ENCODE measurements around the gene FERMT3. TPM values are rescaled to one million over a fixed set of nuclear protein-coding genes. Genes with fewer than 3 reads are reported as not detected.

FERMT3 gene
- 234 TPM for total RNA-seq (2013)
- polyA plus RNA-seq (100 to 1,000 TPM; 289 to 421 (median 310) TPM), polyA minus RNA-seq (220 and 337 TPM in 2 replicates), total RNA-seq (143 to 344 (median 241) reads per million in 11 experiments)

- Histone ChIP-seq H3K4me3 (replicated peaks in 1 of 3; ENCODE audit: low read depth in 2 of 3, low read length in 3 of 3) (peak within 1 kb of the TSS; percentile 62 to 100 (median 98)), H3K27me3 (ENCODE audit: control insufficient read depth in 2 of 2, insufficient read depth in 2 of 2, low read length in 2 of 2) (no peaks in the 10 kb centered on the region), H3K9ac (ENCODE audit: insufficient read depth, low read length, poor library complexity, severe bottlenecking) (peak within 1 kb of the TSS; percentile 97), H3K27ac (ENCODE audit: low read depth in 1 of 2, low read length in 2 of 2) (peak within 1 kb of the TSS; percentile 98 to 99), H4K20me1 (ENCODE audit: insufficient read depth, low read length) (peaks cover 45% of the 10 kb centered on the region), H3K4me1 (ENCODE audit: control insufficient read depth in 1 of 2, insufficient read depth in 2 of 2, low read length in 2 of 2) (peaks cover 43 to 55% of the 10 kb centered on the region in 2 donors), H3K9me3 (replicated peaks in 1 of 2; ENCODE audit: control insufficient read depth in 1 of 2, insufficient read depth in 1 of 2, low read length in 2 of 2) (no peaks in the 10 kb centered on the region), H3K4me2 (replicated peaks; ENCODE audit: extremely low read depth, low read length, poor library complexity, severe bottlenecking) (peak within 1 kb of the TSS; percentile 94), H3K79me2 (ENCODE audit: insufficient read depth, low read length) (peaks cover 59% of the 10 kb centered on the region), H2AFZ (ENCODE audit: insufficient read depth, low read depth, low read length, poor library complexity, severe bottlenecking) (peak within 1 kb of the TSS; percentile 18), H3K36me3 (replicated peaks in 1 of 2; ENCODE audit: control insufficient read depth in 1 of 2, insufficient read depth in 2 of 2, low read length in 2 of 2) (peaks cover 59 to 61% of the 10 kb centered on the region in 2 donors)
- peak; percentile 73 to 83 (median 80) for DNase-seq
- H3K27ac Mint-ChIP-seq: peak within 1 kb of the TSS; percentile 97 to 99 (median 98)
- 1% methylated on average over 22 of the region's 27 CpGs for WGBS (ENCODE audit: insufficient coverage)
- peaks cover 58 to 61% of the 10 kb centered on the region in 2 donors for H3K36me3 Mint-ChIP-seq
- H3K4me1 Mint-ChIP-seq: peaks cover 45% of the 10 kb centered on the region
- H3K4me3 Mint-ChIP-seq: peak within 1 kb of the TSS; percentile 98
- intact Hi-C loops (cut with micrococcal nuclease): loop anchor here (1.0 to 5.0 kb wide), 4 partner anchors 20 to 99 kb away; partner anchors contain the start of genes ESRRA (in 2 of the 2), FKBP2 (in 2 of the 2), NUDT22 (in 1 of the 2) and TRPT1 (in 1 of the 2)
- peaks cover 0 to 1% (median 0%) of the 10 kb centered on the region in 7 donors for H3K9me3 Mint-ChIP-seq
- no peaks in the 10 kb centered on the region for H3K27me3 Mint-ChIP-seq (ENCODE audit: low read depth in 3 of 3)
- TF ChIP-seq, protein P1, sequence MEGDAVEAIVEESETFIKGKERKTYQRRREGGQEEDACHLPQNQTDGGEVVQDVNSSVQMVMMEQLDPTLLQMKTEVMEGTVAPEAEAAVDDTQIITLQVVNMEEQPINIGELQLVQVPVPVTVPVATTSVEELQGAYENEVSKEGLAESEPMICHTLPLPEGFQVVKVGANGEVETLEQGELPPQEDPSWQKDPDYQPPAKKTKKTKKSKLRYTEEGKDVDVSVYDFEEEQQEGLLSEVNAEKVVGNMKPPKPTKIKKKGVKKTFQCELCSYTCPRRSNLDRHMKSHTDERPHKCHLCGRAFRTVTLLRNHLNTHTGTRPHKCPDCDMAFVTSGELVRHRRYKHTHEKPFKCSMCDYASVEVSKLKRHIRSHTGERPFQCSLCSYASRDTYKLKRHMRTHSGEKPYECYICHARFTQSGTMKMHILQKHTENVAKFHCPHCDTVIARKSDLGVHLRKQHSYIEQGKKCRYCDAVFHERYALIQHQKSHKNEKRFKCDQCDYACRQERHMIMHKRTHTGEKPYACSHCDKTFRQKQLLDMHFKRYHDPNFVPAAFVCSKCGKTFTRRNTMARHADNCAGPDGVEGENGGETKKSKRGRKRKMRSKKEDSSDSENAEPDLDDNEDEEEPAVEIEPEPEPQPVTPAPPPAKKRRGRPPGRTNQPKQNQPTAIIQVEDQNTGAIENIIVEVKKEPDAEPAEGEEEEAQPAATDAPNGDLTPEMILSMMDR (IDR thresholded peaks at IDR 0.05): no peak
Measured at GRCh38 chr11:64206457-64207255, at the start of gene FERMT3. Gene FERMT3, plus strand, starts transcription at chr11:64206721. Its CDS starts 644 bp downstream, at chr11:64207365.

GRCh38 chr11:64157631-64158394, 48.7 kb upstream of the FERMT3 start:
- Mint-ChIP-seq H3K4me1 (peaks cover 2% of the 10 kb centered on the region), H3K4me3 (no peak overlapping the region), H3K27me3 (ENCODE audit: low read depth in 3 of 3) (peaks cover 1 to 11% (median 7%) of the 10 kb centered on the region in 3 donors), H3K27ac (no peak overlapping the region), H3K9me3 (peaks cover 0 to 2% (median 0%) of the 10 kb centered on the region in 7 donors), H3K36me3 (peaks cover 0 to 2% of the 10 kb centered on the region in 2 donors)
- H2AFZ ChIP-seq (ENCODE audit: insufficient read depth, low read depth, low read length, poor library complexity, severe bottlenecking): no peak overlapping the region
- WGBS (ENCODE audit: insufficient coverage): 96% methylated on average over 17 of the region's 17 CpGs
- H3K27ac ChIP-seq (ENCODE audit: low read depth in 1 of 2, low read length in 2 of 2): no peak overlapping the region
- H3K9me3 ChIP-seq (replicated peaks in 1 of 2; ENCODE audit: control insufficient read depth in 1 of 2, insufficient read depth in 1 of 2, low read length in 2 of 2): no peaks in the 10 kb centered on the region
- no peak overlapping the region for H3K9ac ChIP-seq (ENCODE audit: insufficient read depth, low read length, poor library complexity, severe bottlenecking)
- intact Hi-C loops (cut with micrococcal nuclease): no loop called here
- peaks cover 0 to 4% of the 10 kb centered on the region in 2 donors for H3K4me1 ChIP-seq (ENCODE audit: control insufficient read depth in 1 of 2, insufficient read depth in 2 of 2, low read length in 2 of 2)
- no peaks in the 10 kb centered on the region for H4K20me1 ChIP-seq (ENCODE audit: insufficient read depth, low read length)
- DNase-seq: no peak
- no peaks in the 10 kb centered on the region for H3K27me3 ChIP-seq (ENCODE audit: control insufficient read depth in 2 of 2, insufficient read depth in 2 of 2, low read length in 2 of 2)
- no peaks in the 10 kb centered on the region for H3K36me3 ChIP-seq (replicated peaks in 1 of 2; ENCODE audit: control insufficient read depth in 1 of 2, insufficient read depth in 2 of 2, low read length in 2 of 2)
- no peaks in the 10 kb centered on the region for H3K79me2 ChIP-seq (ENCODE audit: insufficient read depth, low read length)
- H3K4me3 ChIP-seq (replicated peaks in 1 of 3; ENCODE audit: low read depth in 2 of 3, low read length in 3 of 3): no peak overlapping the region
- TF ChIP-seq, protein P1 (IDR thresholded peaks at IDR 0.05): no peak
- no peak overlapping the region for H3K4me2 ChIP-seq (replicated peaks; ENCODE audit: extremely low read depth, low read length, poor library complexity, severe bottlenecking)

All from CD14-positive monocyte (primary cell).